Gastroesophageal sphincter (tissue), 3 donors: Measurements from ENCODE around the gene SH3D21.

ENCODE experiments used
- EP300 ChIP-seq: sonication (generic); formaldehyde crosslinking; IDR thresholded peaks from one replicate; pipeline ENCODE4 v1.6.1; 2017; ENCODE audit warnings: antibody characterized with exemption, mild to moderate bottlenecking
- POLR2AphosphoS5 ChIP-seq: sonication (generic); formaldehyde crosslinking; IDR thresholded peaks from one replicate; pipeline ENCODE4 v1.6.1; 2017; ENCODE audit warnings: antibody characterized with exemption
- TF ChIP-seq, protein P1 (sequence below), 4 experiments: fragments of 200-600 bp in 2 of 4; fragments of 450-650 bp in 2 of 4; sonication (generic) in 1 of 4; IDR thresholded peaks; one replicate each; pipeline ENCODE4 v1.5.1; 2017 to 2019; ENCODE audit warnings: antibody characterized with exemption in 4 of 4, mild to moderate bottlenecking in 2 of 4, moderate library complexity in 2 of 4

DNA sequence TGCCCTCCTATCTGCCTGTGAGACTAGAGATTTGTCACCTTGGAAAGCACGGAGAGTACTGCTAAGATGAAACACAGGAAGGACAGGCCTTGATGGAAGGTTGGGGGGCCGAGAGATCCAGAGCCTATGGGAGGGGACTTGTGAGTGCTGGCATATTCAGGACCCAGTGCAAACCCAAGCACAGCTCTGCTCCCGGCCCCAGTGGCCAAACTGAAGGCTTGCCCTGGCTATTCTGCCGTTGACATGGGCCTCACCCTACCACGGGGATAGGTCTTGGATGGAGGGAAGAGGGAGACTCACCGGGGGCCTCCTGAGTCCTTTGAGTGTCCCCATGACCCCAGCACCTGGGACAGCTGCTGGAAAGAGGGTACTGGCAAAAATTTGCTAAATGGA is 21.9 kb downstream of the SH3D21 start:
- TF ChIP-seq, protein P1, sequence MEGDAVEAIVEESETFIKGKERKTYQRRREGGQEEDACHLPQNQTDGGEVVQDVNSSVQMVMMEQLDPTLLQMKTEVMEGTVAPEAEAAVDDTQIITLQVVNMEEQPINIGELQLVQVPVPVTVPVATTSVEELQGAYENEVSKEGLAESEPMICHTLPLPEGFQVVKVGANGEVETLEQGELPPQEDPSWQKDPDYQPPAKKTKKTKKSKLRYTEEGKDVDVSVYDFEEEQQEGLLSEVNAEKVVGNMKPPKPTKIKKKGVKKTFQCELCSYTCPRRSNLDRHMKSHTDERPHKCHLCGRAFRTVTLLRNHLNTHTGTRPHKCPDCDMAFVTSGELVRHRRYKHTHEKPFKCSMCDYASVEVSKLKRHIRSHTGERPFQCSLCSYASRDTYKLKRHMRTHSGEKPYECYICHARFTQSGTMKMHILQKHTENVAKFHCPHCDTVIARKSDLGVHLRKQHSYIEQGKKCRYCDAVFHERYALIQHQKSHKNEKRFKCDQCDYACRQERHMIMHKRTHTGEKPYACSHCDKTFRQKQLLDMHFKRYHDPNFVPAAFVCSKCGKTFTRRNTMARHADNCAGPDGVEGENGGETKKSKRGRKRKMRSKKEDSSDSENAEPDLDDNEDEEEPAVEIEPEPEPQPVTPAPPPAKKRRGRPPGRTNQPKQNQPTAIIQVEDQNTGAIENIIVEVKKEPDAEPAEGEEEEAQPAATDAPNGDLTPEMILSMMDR (IDR thresholded peaks at IDR 0.05): no peak
- TF ChIP-seq EP300 (no peak), POLR2AphosphoS5 (no peak)
